H9 (cell line): Measurements from ENCODE around the gene MAML1. TPM values are rescaled to one million over a fixed set of nuclear protein-coding genes. Genes with fewer than 3 reads are reported as not detected.

ENCODE experiments used
- DNase-seq: peaks from one replicate; pipeline ENCODE4 v3.0.0-alpha.2; 2017
- H2AFZ ChIP-seq: one replicate; pipeline ENCODE4 v1.6.1; 2013; ENCODE audit warnings: mild to moderate bottlenecking, low read length, control low read depth, moderate library complexity
- H2AK5ac ChIP-seq: 2 replicates; pipeline ENCODE4 v1.6.1; 2013; ENCODE audit warnings: low read length, control low read depth, mixed read lengths; ENCODE audit not compliant: insufficient read length
- H2BK120ac ChIP-seq: one replicate; pipeline ENCODE4 v1.6.1; 2013; ENCODE audit warnings: low read depth, mild to moderate bottlenecking, low read length, control low read depth, inconsistent platforms; ENCODE audit not compliant: poor library complexity, severe bottlenecking
- H2BK12ac ChIP-seq: 2 replicates; pipeline ENCODE4 v1.6.1; 2013; ENCODE audit warnings: low read length, control low read depth, mixed read lengths, low read depth; ENCODE audit not compliant: insufficient read length
- H2BK15ac ChIP-seq: 2 replicates; pipeline ENCODE4 v1.6.1; 2013; ENCODE audit warnings: low read depth, low read length, control low read depth
- H2BK20ac ChIP-seq: one replicate; pipeline ENCODE4 v1.6.1; 2013; ENCODE audit warnings: low read depth, mild to moderate bottlenecking, low read length, control low read depth, inconsistent platforms; ENCODE audit not compliant: poor library complexity, severe bottlenecking
- H2BK5ac ChIP-seq: 2 replicates; pipeline ENCODE4 v1.6.1; 2013; ENCODE audit warnings: low read length, control low read depth, mixed read lengths; ENCODE audit not compliant: insufficient read length
- H3K14ac ChIP-seq: 2 replicates; pipeline ENCODE4 v1.6.1; 2013; ENCODE audit warnings: low read length, control low read depth; ENCODE audit not compliant: insufficient read depth
- H3K18ac ChIP-seq: 2 replicates; pipeline ENCODE4 v1.6.1; 2013; ENCODE audit warnings: low read depth, mild to moderate bottlenecking, mixed read lengths, low read length, control low read depth; ENCODE audit not compliant: insufficient read length
- H3K23ac ChIP-seq: 2 replicates; pipeline ENCODE4 v1.6.1; 2013; ENCODE audit warnings: low read length, control low read depth, mixed read lengths, low read depth; ENCODE audit not compliant: insufficient read length
- H3K23me2 ChIP-seq: 2 replicates; pipeline ENCODE4 v1.6.1; 2013; ENCODE audit warnings: low read depth, mild to moderate bottlenecking, mixed read lengths, low read length, control low read depth; ENCODE audit not compliant: insufficient read length, poor library complexity, severe bottlenecking
- H3K27ac ChIP-seq: 2 replicates; pipeline ENCODE4 v1.5.1; 2013; ENCODE audit warnings: low read length, control low read depth, mixed read lengths, low read depth; ENCODE audit not compliant: insufficient read length
- H3K27me3 ChIP-seq: 2 replicates; pipeline ENCODE4 v1.6.1; 2013; ENCODE audit warnings: low read length, control low read depth, inconsistent platforms; ENCODE audit not compliant: insufficient read depth
- H3K4ac ChIP-seq: 2 replicates; pipeline ENCODE4 v1.6.1; 2013; ENCODE audit warnings: low read depth, mild to moderate bottlenecking, control low read depth, inconsistent platforms, low read length, moderate library complexity
- H3K4me1 ChIP-seq: 2 replicates; pipeline ENCODE4 v1.6.1; 2013; ENCODE audit warnings: low read length, control low read depth, inconsistent platforms; ENCODE audit not compliant: insufficient read depth
- H3K4me2 ChIP-seq: 2 replicates; pipeline ENCODE4 v1.6.1; 2013; ENCODE audit warnings: low read length, control low read depth, mixed read lengths; ENCODE audit not compliant: insufficient read length, insufficient read depth
- H3K56ac ChIP-seq: 2 replicates; pipeline ENCODE4 v1.6.1; 2013; ENCODE audit warnings: low read depth, mild to moderate bottlenecking, mixed read lengths, low read length, control low read depth; ENCODE audit not compliant: insufficient read length
- H3K79me1 ChIP-seq: 2 replicates; pipeline ENCODE4 v1.6.1; 2013; ENCODE audit warnings: low read depth, mild to moderate bottlenecking, moderate library complexity, low read length, control low read depth, inconsistent platforms; ENCODE audit not compliant: insufficient read depth, poor library complexity, severe bottlenecking
- H3K79me2 ChIP-seq: 2 replicates; pipeline ENCODE4 v1.6.1; 2013; ENCODE audit warnings: low read length, control low read depth, inconsistent platforms; ENCODE audit not compliant: insufficient read depth
- H3K9ac ChIP-seq: 2 replicates; pipeline ENCODE4 v1.6.1; 2013; ENCODE audit warnings: low read length, control low read depth, mixed read lengths; ENCODE audit not compliant: insufficient read length; ENCODE audit errors: extremely low read depth
- H3K9me3 ChIP-seq: one replicate; pipeline ENCODE4 v1.6.1; 2013; ENCODE audit warnings: low read depth, low read length, inconsistent platforms; ENCODE audit not compliant: control insufficient read depth
- H3T11ph ChIP-seq: one replicate; pipeline ENCODE4 v1.6.1; 2013; ENCODE audit warnings: mild to moderate bottlenecking, low read length, control low read depth, inconsistent platforms
- H4K20me1 ChIP-seq: one replicate; pipeline ENCODE4 v1.6.1; 2013; ENCODE audit not compliant: control insufficient read depth, insufficient read length, insufficient read depth
- H4K5ac ChIP-seq: 2 replicates; pipeline ENCODE4 v1.6.1; 2013; ENCODE audit warnings: low read depth, mild to moderate bottlenecking, mixed read lengths, low read length, control low read depth; ENCODE audit not compliant: insufficient read length
- H4K8ac ChIP-seq: replicated peaks from 2 replicates; pipeline ENCODE4 v1.6.1; 2013; ENCODE audit warnings: low read length, control low read depth, mixed read lengths, low read depth; ENCODE audit not compliant: insufficient read length
- H4K91ac ChIP-seq: 2 replicates; pipeline ENCODE4 v1.6.1; 2013; ENCODE audit warnings: low read depth, mild to moderate bottlenecking, moderate library complexity, mixed read lengths, low read length, control low read depth; ENCODE audit not compliant: insufficient read length
- H3K27ac Mint-ChIP-seq, 3 experiments: 2 replicates in 2 of 3; 3 replicates in 1 of 3; pipeline ENCODE4 v1.8.0; 2020 to 2021; ENCODE audit warnings: mixed read lengths in 3 of 3, mild to moderate bottlenecking in 1 of 3, moderate library complexity in 1 of 3
- H3K27me3 Mint-ChIP-seq: 2 replicates; pipeline ENCODE4 v1.8.0; 2021; ENCODE audit warnings: low read depth, mild to moderate bottlenecking, moderate library complexity, mixed read lengths
- H3K36me3 Mint-ChIP-seq, 3 experiments: 2 replicates in 2 of 3; 3 replicates in 1 of 3; pipeline ENCODE4 v1.8.0; 2020 to 2021; ENCODE audit warnings: low read depth in 3 of 3, mixed read lengths in 3 of 3; ENCODE audit not compliant: insufficient read depth in 1 of 3
- H3K4me1 Mint-ChIP-seq, 2 experiments: 2 replicates each; pipeline ENCODE4 v1.8.0; 2020; ENCODE audit warnings: mixed read lengths in 2 of 2
- H3K4me3 Mint-ChIP-seq, 2 experiments: 2 replicates in 1 of 2; 3 replicates in 1 of 2; pipeline ENCODE4 v1.8.0; 2020 to 2021; ENCODE audit warnings: mild to moderate bottlenecking in 2 of 2, mixed read lengths in 2 of 2, moderate library complexity in 1 of 2
- H3K9me3 Mint-ChIP-seq, 2 experiments: 2 replicates in 1 of 2; 3 replicates in 1 of 2; pipeline ENCODE4 v1.8.0; 2020; ENCODE audit warnings: mild to moderate bottlenecking in 2 of 2, mixed read lengths in 2 of 2, moderate library complexity in 1 of 2
- CTCF ChIP-seq: fragments of 200-600 bp; sonication (generic); conservative IDR thresholded peaks from 3 replicates; pipeline ENCODE4 v1.8.0; 2021; ENCODE audit warnings: antibody characterized with exemption, mild to moderate bottlenecking
- WGBS: extraction: QIAGEN DNeasy Blood & Tissue Kit; methylation state at CpG from one replicate; pipeline ENCODE4 v1.1.7; 2013; ENCODE audit warnings: missing lambda C conversion rate, low lambda C conversion rate, mixed read lengths; ENCODE audit not compliant: insufficient read length; ENCODE audit errors: extremely low coverage; 5-methylcytosine and 5-hydroxymethylcytosine counted together
- total RNA-seq: library from RNA; stranded (reverse); gene quantifications from 2 replicates; pipeline ENCODE4 v1.2.1, GENCODE V29; 2021

Gene MAML1
- total RNA-seq, 1 experiment from 2014 or later, result 50.8 TPM

GRCh38 chr5:179791881-179792611 is 59.4 kb downstream of the MAML1 start:
- no peak overlapping the region for H3K4ac ChIP-seq
- no peak overlapping the region for H3K23ac ChIP-seq
- no peak overlapping the region for H3K27ac ChIP-seq
- no peak overlapping the region for H3K4me2 ChIP-seq
- peaks cover 5 to 8% (median 8%) of the 10 kb centered on the region in 3 experiments; a peak in 6 of 7 replicates for H3K36me3 Mint-ChIP-seq
- H3K9me3 Mint-ChIP-seq, result peaks cover 3 to 4% of the 10 kb centered on the region in 2 experiments
- no peak overlapping the region for H2BK120ac ChIP-seq
- H3K27me3 Mint-ChIP-seq, result peaks cover 7% of the 10 kb centered on the region
- no peak overlapping the region for H3K56ac ChIP-seq
- H3K27me3 ChIP-seq, result no peaks in the 10 kb centered on the region
- no peak overlapping the region for H2BK20ac ChIP-seq
- H3K4me1 ChIP-seq, result no peaks in the 10 kb centered on the region
- no peak overlapping the region for H3K9ac ChIP-seq
- H3K14ac ChIP-seq, result no peak overlapping the region
- H2BK5ac ChIP-seq, result no peak overlapping the region
- no peak overlapping the region for H4K8ac ChIP-seq
- H4K91ac ChIP-seq, result no peak overlapping the region
- WGBS, result no CpG with 5 or more reads among the region's 15 CpGs
- no peak overlapping the region for H4K5ac ChIP-seq
- H3K9me3 ChIP-seq, result no peaks in the 10 kb centered on the region
- H2AFZ ChIP-seq, result no peak overlapping the region
- no peaks in the 10 kb centered on the region for H4K20me1 ChIP-seq
- no peak overlapping the region for H3T11ph ChIP-seq
- peak overlapping the region in 1 of 3 experiments; percentile 40; a peak in 1 of 7 replicates for H3K27ac Mint-ChIP-seq
- peaks cover 17 to 18% of the 10 kb centered on the region in 2 experiments for H3K4me1 Mint-ChIP-seq
- no peak overlapping the region for H3K18ac ChIP-seq
- H3K79me2 ChIP-seq, result no peaks in the 10 kb centered on the region
- no peak for TF ChIP-seq CTCF
- H2BK12ac ChIP-seq, result no peak overlapping the region
- no peak for DNase-seq
- no peak overlapping the region for H2AK5ac ChIP-seq
- no peak overlapping the region for H2BK15ac ChIP-seq
- peaks cover 3% of the 10 kb centered on the region for H3K23me2 ChIP-seq
- no peaks in the 10 kb centered on the region for H3K79me1 ChIP-seq
- no peak overlapping the region for H3K4me3 Mint-ChIP-seq
